Nephron (organoid): Measurements from ENCODE around the gene NPC1.

ENCODE experiments used
- H3K27ac Mint-ChIP-seq, 3 experiments: 2 replicates each; pipeline ENCODE4 v1.8.0; 2020; ENCODE audit warnings: mixed read lengths in 3 of 3, mild to moderate bottlenecking in 2 of 3, moderate library complexity in 1 of 3
- H3K27me3 Mint-ChIP-seq: 2 replicates; pipeline ENCODE4 v1.8.0; 2021; ENCODE audit warnings: low read depth, mild to moderate bottlenecking, moderate library complexity, mixed read lengths
- H3K36me3 Mint-ChIP-seq: 2 replicates; pipeline ENCODE4 v1.8.0; 2020; ENCODE audit warnings: low read depth, mixed read lengths
- H3K4me1 Mint-ChIP-seq: 2 replicates; pipeline ENCODE4 v1.8.0; 2020; ENCODE audit warnings: mixed read lengths
- H3K4me3 Mint-ChIP-seq, 3 experiments: 2 replicates each; pipeline ENCODE4 v1.8.0; 2020; ENCODE audit warnings: mild to moderate bottlenecking in 3 of 3, mixed read lengths in 3 of 3, moderate library complexity in 2 of 3
- H3K9me3 Mint-ChIP-seq: 2 replicates; pipeline ENCODE4 v1.8.0; 2020; ENCODE audit warnings: mixed read lengths
- TF ChIP-seq, protein P1 (sequence below), 3 experiments: fragments of 200-600 bp; sonication (generic); IDR thresholded peaks; one replicate each; pipeline ENCODE4 v1.5.0; 2021; ENCODE audit warnings: antibody characterized with exemption in 3 of 3; ENCODE audit not compliant: unreplicated experiment in 3 of 3

The NPC1 gene

DNA sequence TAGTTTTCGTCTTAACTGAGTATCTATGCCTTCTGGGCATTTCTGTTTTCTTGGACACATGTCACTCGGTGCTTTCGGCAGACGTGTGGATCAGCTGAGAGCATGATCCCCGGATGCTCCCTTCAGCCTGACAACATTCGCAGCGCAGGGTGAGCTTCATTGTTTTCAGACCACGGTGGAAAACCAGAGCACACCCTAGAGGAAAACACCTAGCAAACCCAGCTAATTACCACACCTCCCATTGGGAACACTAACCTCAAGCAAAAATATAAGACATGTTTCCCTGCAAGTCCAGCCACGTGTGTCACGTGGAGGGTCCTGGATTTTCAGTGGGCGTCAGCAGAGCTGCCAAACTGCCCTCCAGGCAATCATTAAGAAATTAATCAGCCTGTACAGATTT is 45.4 kb upstream of the NPC1 start:
- Mint-ChIP-seq H3K27me3 (peaks cover 16% of the 10 kb centered on the region), H3K9me3 (no peaks in the 10 kb centered on the region), H3K4me3 (no peak overlapping the region), H3K36me3 (no peaks in the 10 kb centered on the region), H3K4me1 (no peaks in the 10 kb centered on the region), H3K27ac (no peak overlapping the region)
- TF ChIP-seq, protein P1, sequence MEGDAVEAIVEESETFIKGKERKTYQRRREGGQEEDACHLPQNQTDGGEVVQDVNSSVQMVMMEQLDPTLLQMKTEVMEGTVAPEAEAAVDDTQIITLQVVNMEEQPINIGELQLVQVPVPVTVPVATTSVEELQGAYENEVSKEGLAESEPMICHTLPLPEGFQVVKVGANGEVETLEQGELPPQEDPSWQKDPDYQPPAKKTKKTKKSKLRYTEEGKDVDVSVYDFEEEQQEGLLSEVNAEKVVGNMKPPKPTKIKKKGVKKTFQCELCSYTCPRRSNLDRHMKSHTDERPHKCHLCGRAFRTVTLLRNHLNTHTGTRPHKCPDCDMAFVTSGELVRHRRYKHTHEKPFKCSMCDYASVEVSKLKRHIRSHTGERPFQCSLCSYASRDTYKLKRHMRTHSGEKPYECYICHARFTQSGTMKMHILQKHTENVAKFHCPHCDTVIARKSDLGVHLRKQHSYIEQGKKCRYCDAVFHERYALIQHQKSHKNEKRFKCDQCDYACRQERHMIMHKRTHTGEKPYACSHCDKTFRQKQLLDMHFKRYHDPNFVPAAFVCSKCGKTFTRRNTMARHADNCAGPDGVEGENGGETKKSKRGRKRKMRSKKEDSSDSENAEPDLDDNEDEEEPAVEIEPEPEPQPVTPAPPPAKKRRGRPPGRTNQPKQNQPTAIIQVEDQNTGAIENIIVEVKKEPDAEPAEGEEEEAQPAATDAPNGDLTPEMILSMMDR (IDR thresholded peaks at IDR 0.05; ENCODE audit: unreplicated experiment in 3 of 3) = no peak

DNA sequence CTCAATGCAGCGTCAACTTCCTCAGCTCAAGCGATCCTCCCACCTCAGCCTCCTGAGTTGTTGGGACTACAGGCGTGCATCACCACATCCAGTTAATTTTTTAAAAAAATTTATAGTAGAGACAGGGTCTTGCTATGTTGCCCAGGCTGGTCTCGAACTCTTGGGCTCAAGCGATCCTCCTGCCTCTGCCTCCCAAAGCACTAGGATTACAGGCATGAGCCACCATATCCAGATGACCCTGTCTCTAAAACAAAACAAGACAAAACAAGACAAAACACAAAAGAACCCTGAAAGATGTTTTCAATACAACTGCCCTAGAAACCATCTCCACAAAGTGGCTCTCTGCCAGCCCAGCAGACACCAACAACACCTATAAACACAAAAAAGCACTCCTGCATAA is 45.0 kb upstream of the NPC1 start:
- peaks cover 16% of the 10 kb centered on the region for H3K27me3 Mint-ChIP-seq
- no peaks in the 10 kb centered on the region for H3K36me3 Mint-ChIP-seq
- H3K9me3 Mint-ChIP-seq = no peaks in the 10 kb centered on the region
- TF ChIP-seq, protein P1 (IDR thresholded peaks at IDR 0.05; ENCODE audit: unreplicated experiment in 3 of 3) = no peak
- H3K4me1 Mint-ChIP-seq = no peaks in the 10 kb centered on the region
- no peak overlapping the region for H3K4me3 Mint-ChIP-seq
- no peak overlapping the region for H3K27ac Mint-ChIP-seq

DNA sequence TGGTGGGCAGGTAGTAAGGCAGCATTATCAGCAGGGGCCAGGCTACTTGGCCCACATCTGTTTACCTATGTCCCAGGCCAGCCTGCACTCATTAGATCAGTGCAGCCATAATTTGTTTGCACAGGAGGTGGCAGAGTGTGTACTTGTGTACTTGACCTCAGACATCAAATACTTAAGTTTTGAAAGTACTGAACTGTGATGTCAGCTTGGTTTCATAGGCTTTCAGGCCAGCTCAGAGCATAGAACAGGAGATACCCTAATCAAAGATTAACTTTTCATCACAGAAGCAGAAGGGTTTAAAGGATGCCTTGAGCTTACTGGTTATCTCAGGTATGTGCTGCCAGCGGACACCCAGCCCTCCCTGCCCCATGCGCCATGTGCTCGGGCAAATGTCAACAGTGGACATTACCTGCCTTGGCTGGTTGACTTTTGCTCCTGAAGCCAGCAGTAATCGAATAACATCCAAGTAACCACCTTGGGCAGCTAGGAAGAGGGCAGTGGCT is 43.2 kb upstream of the NPC1 start:
- TF ChIP-seq, protein P1 (IDR thresholded peaks at IDR 0.05; ENCODE audit: unreplicated experiment in 3 of 3) = no peak
- H3K36me3 Mint-ChIP-seq = no peaks in the 10 kb centered on the region
- H3K4me3 Mint-ChIP-seq = no peak overlapping the region
- no peak overlapping the region for H3K27ac Mint-ChIP-seq
- H3K4me1 Mint-ChIP-seq = no peaks in the 10 kb centered on the region
- no peaks in the 10 kb centered on the region for H3K9me3 Mint-ChIP-seq
- peaks cover 18% of the 10 kb centered on the region for H3K27me3 Mint-ChIP-seq

DNA sequence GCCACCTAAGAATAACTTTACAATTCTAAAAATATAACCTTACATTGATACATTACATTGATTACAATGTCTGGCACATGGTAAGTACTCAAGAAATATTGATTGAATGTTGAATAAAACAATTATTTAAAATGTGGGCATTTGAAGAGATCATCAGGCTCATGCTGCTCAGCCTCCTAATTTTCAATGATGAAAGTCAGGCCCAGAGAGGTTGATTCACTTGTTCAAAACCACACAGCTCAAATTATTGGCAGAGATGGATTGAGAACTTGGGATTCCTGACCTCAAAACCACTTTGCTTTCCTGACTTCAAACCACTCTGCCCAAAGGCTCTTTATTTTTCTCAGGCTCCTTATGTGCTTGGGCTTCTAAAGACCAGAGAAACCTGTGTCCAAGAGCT is 41.7 kb upstream of the NPC1 start:
- Mint-ChIP-seq H3K9me3 (no peaks in the 10 kb centered on the region), H3K27ac (no peak overlapping the region), H3K36me3 (no peaks in the 10 kb centered on the region), H3K27me3 (peaks cover 18% of the 10 kb centered on the region), H3K4me3 (no peak overlapping the region), H3K4me1 (no peaks in the 10 kb centered on the region)
- TF ChIP-seq, protein P1 (IDR thresholded peaks at IDR 0.05; ENCODE audit: unreplicated experiment in 3 of 3) = no peak

DNA sequence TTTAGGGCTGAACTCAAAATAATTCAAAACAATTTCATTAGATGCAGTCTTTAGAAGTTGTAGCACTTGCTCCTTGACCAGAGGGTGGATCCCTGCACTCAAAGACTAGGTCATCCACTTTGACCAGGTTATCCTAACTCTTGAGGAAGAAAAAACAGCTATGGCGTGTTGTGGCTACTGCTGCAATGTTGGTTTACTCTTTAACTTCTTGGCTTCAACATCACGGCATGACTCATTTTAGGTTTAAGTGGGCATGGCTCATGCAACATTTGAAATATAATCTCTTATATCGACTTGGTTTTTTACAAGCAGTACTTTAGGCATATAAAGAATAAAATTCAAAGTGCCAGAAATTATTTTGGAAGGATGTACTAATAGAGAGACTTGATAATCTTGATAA is 41.0 kb upstream of the NPC1 start:
- Mint-ChIP-seq H3K4me3 (no peak overlapping the region), H3K27ac (no peak overlapping the region), H3K4me1 (no peaks in the 10 kb centered on the region), H3K36me3 (no peaks in the 10 kb centered on the region), H3K27me3 (peaks cover 22% of the 10 kb centered on the region), H3K9me3 (no peaks in the 10 kb centered on the region)
- TF ChIP-seq, protein P1 (IDR thresholded peaks at IDR 0.05; ENCODE audit: unreplicated experiment in 3 of 3) = no peak

DNA sequence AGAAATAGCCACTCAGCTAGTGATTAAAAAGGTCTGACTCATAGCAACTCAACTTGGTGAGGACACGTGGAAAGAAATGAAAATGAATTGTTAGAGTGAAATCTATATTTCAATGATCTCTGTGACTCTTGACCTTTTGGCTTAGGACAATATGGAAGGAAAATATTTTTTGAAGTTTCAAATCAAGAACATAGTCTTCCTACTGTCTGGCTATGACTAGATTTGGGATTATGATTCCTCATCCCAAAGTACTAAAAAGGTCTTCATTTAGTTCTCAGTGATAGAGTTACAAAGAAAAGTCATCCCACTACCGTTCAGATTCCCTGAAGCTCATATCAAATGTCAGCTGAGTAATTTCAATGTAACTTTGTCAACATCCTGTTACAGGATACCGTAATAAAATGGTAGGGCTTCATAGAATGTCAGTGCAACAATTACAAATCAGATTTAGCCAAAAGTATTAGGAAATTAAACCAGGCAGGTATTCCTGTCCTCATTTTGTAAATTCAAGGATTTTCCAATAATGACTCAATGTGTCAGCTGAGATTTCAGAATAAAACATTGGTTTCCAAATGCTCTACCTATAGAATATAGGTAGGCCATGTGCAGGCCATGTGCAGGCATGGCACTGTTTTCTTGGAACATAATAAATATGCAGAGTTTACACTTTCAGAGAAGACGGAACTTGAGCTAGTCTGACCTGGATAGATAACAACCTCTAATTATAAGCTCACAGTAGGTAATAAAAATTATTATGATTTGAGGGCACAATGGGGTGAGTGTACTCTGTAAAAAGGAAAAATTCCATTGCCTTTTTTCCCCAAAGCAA is 40.4 kb upstream of the NPC1 start:
- H3K36me3 Mint-ChIP-seq = no peaks in the 10 kb centered on the region
- H3K4me3 Mint-ChIP-seq = no peak overlapping the region
- no peaks in the 10 kb centered on the region for H3K9me3 Mint-ChIP-seq
- H3K27ac Mint-ChIP-seq = no peak overlapping the region
- TF ChIP-seq, protein P1 (IDR thresholded peaks at IDR 0.05; ENCODE audit: unreplicated experiment in 3 of 3) = no peak
- peaks cover 27% of the 10 kb centered on the region for H3K27me3 Mint-ChIP-seq
- no peaks in the 10 kb centered on the region for H3K4me1 Mint-ChIP-seq
